Trophoblast cell (in vitro differentiated cells and primary cell): ENCODE measurements around the gene CTTN. TPM values are rescaled to one million over a fixed set of nuclear protein-coding genes. Genes with fewer than 3 reads are reported as not detected.

Experiments
- DNase-seq, 2 donors: peaks; one replicate each; pipeline ENCODE4 v3.0.0-alpha.2; 2016
- H2AFZ ChIP-seq: 2 replicates; pipeline ENCODE4 v1.6.1; 2013; ENCODE audit warnings: low read length, moderate library complexity, mild to moderate bottlenecking; ENCODE audit not compliant: insufficient read depth, poor library complexity
- H2AK5ac ChIP-seq: 2 replicates; pipeline ENCODE4 v1.6.1; 2013; ENCODE audit warnings: mild to moderate bottlenecking, low read length
- H2BK120ac ChIP-seq: 2 replicates; pipeline ENCODE4 v1.6.1; 2013; ENCODE audit warnings: low read length, mild to moderate bottlenecking, moderate library complexity; ENCODE audit not compliant: insufficient read depth, poor library complexity
- H2BK12ac ChIP-seq: 2 replicates; pipeline ENCODE4 v1.6.1; 2013; ENCODE audit warnings: mild to moderate bottlenecking, low read length, moderate library complexity
- H2BK5ac ChIP-seq: 2 replicates; pipeline ENCODE4 v1.6.1; 2013; ENCODE audit warnings: low read length, low read depth, moderate library complexity, mild to moderate bottlenecking; ENCODE audit not compliant: poor library complexity
- H3K14ac ChIP-seq: 2 replicates; pipeline ENCODE4 v1.6.1; 2013; ENCODE audit warnings: mild to moderate bottlenecking, low read length
- H3K18ac ChIP-seq: 2 replicates; pipeline ENCODE4 v1.6.1; 2013; ENCODE audit warnings: mild to moderate bottlenecking, low read length
- H3K23ac ChIP-seq: 2 replicates; pipeline ENCODE4 v1.6.1; 2013; ENCODE audit warnings: low read length
- H3K27ac ChIP-seq: 2 replicates; pipeline ENCODE4 v1.5.1; 2013; ENCODE audit warnings: low read depth, mild to moderate bottlenecking, inconsistent platforms, low read length, moderate library complexity
- H3K27me3 ChIP-seq: 2 replicates; pipeline ENCODE4 v1.6.1; 2013; ENCODE audit warnings: inconsistent platforms, mild to moderate bottlenecking, low read length, moderate library complexity; ENCODE audit not compliant: insufficient read depth
- H3K36me3 ChIP-seq, 2 experiments: 1 replicate in 1 of 2; 2 replicates in 1 of 2; pipeline ENCODE4 v1.6.1; 2013; ENCODE audit warnings: low read length in 2 of 2, mild to moderate bottlenecking in 2 of 2, moderate library complexity in 1 of 2; ENCODE audit not compliant: insufficient read depth in 2 of 2, control insufficient read depth in 1 of 2
- H3K4ac ChIP-seq: 2 replicates; pipeline ENCODE4 v1.6.1; 2013; ENCODE audit warnings: low read depth, mild to moderate bottlenecking, low read length, moderate library complexity
- H3K4me1 ChIP-seq, 2 experiments: 1 replicate in 1 of 2; 2 replicates in 1 of 2; pipeline ENCODE4 v1.6.1; 2013; ENCODE audit warnings: low read length in 2 of 2, mild to moderate bottlenecking in 2 of 2, moderate library complexity in 1 of 2; ENCODE audit not compliant: insufficient read depth in 2 of 2, control insufficient read depth in 1 of 2
- H3K4me2 ChIP-seq: 2 replicates; pipeline ENCODE4 v1.6.1; 2013; ENCODE audit warnings: inconsistent platforms, mild to moderate bottlenecking, low read length, moderate library complexity
- H3K4me3 ChIP-seq: 2 replicates; pipeline ENCODE4 v1.5.1; 2013; ENCODE audit warnings: mild to moderate bottlenecking, low read depth, low read length, inconsistent platforms
- H3K79me1 ChIP-seq: one replicate; pipeline ENCODE4 v1.6.1; 2013; ENCODE audit warnings: low read length
- H3K79me2 ChIP-seq: 2 replicates; pipeline ENCODE4 v1.6.1; 2013; ENCODE audit warnings: low read length, mild to moderate bottlenecking; ENCODE audit not compliant: control insufficient read depth, insufficient read depth, poor library complexity
- H3K9ac ChIP-seq: 2 replicates; pipeline ENCODE4 v1.6.1; 2013; ENCODE audit warnings: mild to moderate bottlenecking, low read length
- H3K9me3 ChIP-seq: 2 replicates; pipeline ENCODE4 v1.6.1; 2013; ENCODE audit warnings: low read depth, mild to moderate bottlenecking, control low read depth, inconsistent platforms, low read length; ENCODE audit not compliant: insufficient read depth
- H4K12ac ChIP-seq: 2 replicates; pipeline ENCODE4 v1.6.1; 2013; ENCODE audit warnings: low read depth, mild to moderate bottlenecking, low read length, moderate library complexity
- H4K8ac ChIP-seq: 2 replicates; pipeline ENCODE4 v1.6.1; 2013; ENCODE audit warnings: low read depth, mild to moderate bottlenecking, low read length, moderate library complexity
- H4K91ac ChIP-seq: one replicate; pipeline ENCODE4 v1.6.1; 2013; ENCODE audit warnings: low read depth, mild to moderate bottlenecking, low read length, moderate library complexity
- WGBS: extraction: QIAGEN DNeasy Blood & Tissue Kit; methylation state at CpG from one replicate; pipeline ENCODE4 v1.1.7; 2013; ENCODE audit warnings: missing lambda C conversion rate; ENCODE audit not compliant: insufficient read length, insufficient coverage; ENCODE audit errors: extremely low coverage; 5-methylcytosine and 5-hydroxymethylcytosine counted together
- polyA plus RNA-seq: library from polyadenylated mRNA; stranded (reverse); fragments of 200-250 nt; gene quantifications from 2 replicates; pipeline ENCODE4 v1.2.3, GENCODE V29; 2013

CTTN gene
- 197 and 199 TPM in 2 replicates for polyA plus RNA-seq

DNA sequence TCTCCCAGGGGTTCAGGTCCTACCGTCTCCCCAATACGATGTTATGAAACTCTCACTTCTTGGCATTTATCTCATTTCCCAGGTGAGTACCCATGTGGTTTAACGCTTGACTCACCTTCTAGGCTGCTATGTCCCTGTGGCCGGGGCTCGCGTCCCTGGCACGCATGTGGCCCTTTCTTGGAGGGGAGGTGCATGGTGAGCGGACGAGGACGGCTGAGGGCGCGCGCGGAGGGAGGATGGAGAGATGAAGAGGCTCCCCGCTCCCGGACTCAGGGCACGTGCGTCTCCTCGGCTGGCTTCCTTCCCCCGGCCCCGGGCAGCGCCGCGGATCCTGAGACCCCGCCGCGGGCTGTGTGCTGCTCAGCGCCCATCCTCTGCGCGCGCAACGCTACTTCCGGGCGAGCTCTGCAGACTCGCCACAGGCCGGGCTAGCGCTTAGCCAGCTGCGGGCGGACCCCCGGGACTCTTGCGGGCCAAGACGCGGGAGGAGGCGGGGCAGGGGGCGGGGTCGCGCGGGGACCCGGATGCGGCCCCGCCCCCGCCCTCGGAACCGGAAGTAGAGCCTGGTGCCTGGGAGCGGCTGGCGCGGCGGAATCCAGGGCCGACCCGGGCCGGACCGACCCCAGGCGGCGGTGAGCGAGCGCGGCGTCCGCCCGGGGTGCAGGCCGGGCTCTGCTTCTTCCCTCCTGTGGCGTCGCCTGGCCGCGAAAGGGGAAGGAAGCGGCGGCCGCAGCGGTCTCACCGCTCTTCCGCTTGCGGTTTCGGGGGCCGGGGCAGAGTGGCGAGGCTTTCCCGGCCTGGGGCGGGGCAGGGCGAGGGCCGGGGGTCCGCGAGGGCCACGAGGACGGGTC, at the start of gene CTTN:
CTTN (plus strand) TSS at position 547 of the 851 bp plus-strand sequence. CDS start 8,769 bp downstream, outside the sequence.
- no peak within 1 kb of the TSS for H2BK12ac ChIP-seq
- peak; percentile 90 to 91 for DNase-seq

DNA sequence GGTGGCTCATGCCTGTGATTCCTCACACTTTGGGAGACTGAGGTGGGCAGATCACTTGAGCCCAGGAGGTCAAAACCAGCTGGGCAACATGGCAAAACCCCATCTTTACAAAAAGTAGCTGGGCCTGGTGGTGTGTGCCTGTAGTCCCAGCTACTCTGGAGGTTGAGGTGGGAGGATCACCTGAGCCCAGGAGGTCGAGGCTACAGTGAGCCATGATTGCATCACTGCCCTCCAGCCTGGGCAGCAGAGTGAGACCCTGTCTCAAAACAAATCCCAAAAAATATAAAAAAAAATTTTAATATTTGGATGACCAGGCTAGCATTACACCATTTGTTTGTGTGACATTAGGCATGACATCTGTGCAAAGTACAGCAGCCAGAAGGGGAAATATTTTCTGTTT, 49.7 kb upstream of the CTTN start:
- DNase-seq, result no peak

More for the DNA sequence above, at the start of gene CTTN:
- no peak within 1 kb of the TSS for H3K23ac ChIP-seq
- peaks cover 2 to 10% of the 10 kb centered on the region in 2 experiments for H3K36me3 ChIP-seq
- H4K12ac ChIP-seq, result peak within 1 kb of the TSS; percentile 79
- H2BK5ac ChIP-seq, result peak within 1 kb of the TSS; percentile 92
- peaks cover 16% of the 10 kb centered on the region for H3K79me1 ChIP-seq
- peak within 1 kb of the TSS; percentile 50 for H2AFZ ChIP-seq
- H2AK5ac ChIP-seq, result peak within 1 kb of the TSS; percentile 86
- peak within 1 kb of the TSS; percentile 99 for H3K4me3 ChIP-seq
- peak within 1 kb of the TSS; percentile 99 for H3K9ac ChIP-seq
- H3K18ac ChIP-seq, result peak within 1 kb of the TSS; percentile 87
- peaks cover 12 to 18% of the 10 kb centered on the region in 2 experiments for H3K4me1 ChIP-seq
- H3K27ac ChIP-seq, result peak within 1 kb of the TSS; percentile 85
- H3K4ac ChIP-seq, result peak within 1 kb of the TSS; percentile 100
- WGBS, result no CpG with 5 or more reads among the region's 93 CpGs
- H2BK120ac ChIP-seq, result peak within 1 kb of the TSS; percentile 92
- H4K91ac ChIP-seq, result peak within 1 kb of the TSS; percentile 94
- peak within 1 kb of the TSS; percentile 81 for H3K4me2 ChIP-seq
- H4K8ac ChIP-seq, result peak within 1 kb of the TSS; percentile 82
- peaks cover 26% of the 10 kb centered on the region for H3K79me2 ChIP-seq
- H3K14ac ChIP-seq, result peak within 1 kb of the TSS; percentile 87
- H3K27me3 ChIP-seq, result no peaks in the 10 kb centered on the region
- no peaks in the 10 kb centered on the region for H3K9me3 ChIP-seq

DNA sequence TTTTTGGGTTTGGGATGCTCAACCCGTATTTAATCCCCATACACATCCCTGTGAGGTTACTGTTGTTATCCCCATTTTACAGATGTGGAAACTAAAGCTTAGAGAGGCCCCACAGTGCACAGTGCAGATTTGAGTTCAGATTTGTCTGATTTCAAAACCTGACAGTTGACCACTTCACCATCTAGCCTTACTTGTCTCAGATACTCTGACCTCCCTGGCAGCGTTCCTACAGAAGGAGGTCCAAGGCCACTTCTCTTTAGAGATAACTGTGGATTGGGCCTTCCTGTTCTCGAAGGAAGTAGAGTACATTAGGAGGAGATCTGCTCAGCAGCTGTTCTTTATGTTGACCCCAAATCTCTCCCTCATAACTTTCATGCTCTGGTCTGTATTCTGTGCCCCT, 46.7 kb upstream of the CTTN start:
- Histone ChIP-seq H4K8ac (no peak overlapping the region), H3K9ac (no peak overlapping the region), H3K4me1 (no peaks in the 10 kb centered on the region), H3K79me2 (no peaks in the 10 kb centered on the region), H3K4me2 (no peak overlapping the region), H3K14ac (no peak overlapping the region), H3K9me3 (no peaks in the 10 kb centered on the region), H3K79me1 (no peaks in the 10 kb centered on the region), H4K12ac (no peak overlapping the region), H4K91ac (no peak overlapping the region), H3K4me3 (no peak overlapping the region), H3K4ac (no peak overlapping the region), H2AK5ac (no peak overlapping the region), H3K23ac (no peak overlapping the region), H2BK5ac (no peak overlapping the region), H3K27me3 (no peaks in the 10 kb centered on the region), H3K36me3 (peaks cover 39 to 55% of the 10 kb centered on the region in 2 experiments), H3K18ac (no peak overlapping the region), H2BK120ac (no peak overlapping the region), H3K27ac (no peak overlapping the region), H2BK12ac (no peak overlapping the region), H2AFZ (no peak overlapping the region)
- no peak for DNase-seq
- WGBS, result no CpG with 5 or more reads among the region's 3 CpGs

More for the DNA sequence above, 49.7 kb upstream of the CTTN start:
- H3K4me1 ChIP-seq, result no peaks in the 10 kb centered on the region
- no peak overlapping the region for H4K12ac ChIP-seq
- H3K79me1 ChIP-seq, result no peaks in the 10 kb centered on the region
- no peak overlapping the region for H3K4me3 ChIP-seq
- no peaks in the 10 kb centered on the region for H3K79me2 ChIP-seq
- no CpG with 5 or more reads among the region's 1 CpG for WGBS
- no peaks in the 10 kb centered on the region for H3K27me3 ChIP-seq
- H4K91ac ChIP-seq, result no peak overlapping the region
- no peak overlapping the region for H2AK5ac ChIP-seq
- H3K36me3 ChIP-seq, result peaks cover 35 to 50% of the 10 kb centered on the region in 2 experiments
- H4K8ac ChIP-seq, result no peak overlapping the region
- H3K18ac ChIP-seq, result no peak overlapping the region
- H3K4ac ChIP-seq, result no peak overlapping the region
- no peak overlapping the region for H2BK12ac ChIP-seq
- no peak overlapping the region for H2AFZ ChIP-seq
- H2BK5ac ChIP-seq, result no peak overlapping the region
- no peak overlapping the region for H3K27ac ChIP-seq
- H3K14ac ChIP-seq, result no peak overlapping the region
- H3K9me3 ChIP-seq, result no peaks in the 10 kb centered on the region
- H3K23ac ChIP-seq, result no peak overlapping the region
- no peak overlapping the region for H2BK120ac ChIP-seq
- no peak overlapping the region for H3K4me2 ChIP-seq
- H3K9ac ChIP-seq, result no peak overlapping the region

DNA sequence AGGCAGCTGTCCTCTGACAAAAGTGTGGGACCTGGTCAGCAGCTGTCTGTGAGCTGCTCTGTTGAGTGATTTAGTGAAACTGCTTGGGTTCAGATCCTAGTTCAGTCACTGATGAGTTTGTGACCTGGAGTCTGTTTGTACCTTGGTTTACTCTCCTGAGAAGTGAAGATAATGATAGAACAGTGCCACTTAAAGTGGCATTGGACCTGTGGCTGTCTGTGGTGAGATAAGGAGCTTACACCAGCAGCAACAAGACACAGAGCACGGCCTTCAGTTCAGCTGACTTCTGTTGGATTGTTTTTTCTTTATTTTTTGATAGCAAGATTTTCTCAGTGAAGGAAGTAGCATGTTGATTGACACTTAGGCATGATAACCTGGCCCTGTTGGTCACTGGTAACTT, 46.2 kb upstream of the CTTN start:
- no peak overlapping the region for H2BK12ac ChIP-seq
- no peak overlapping the region for H3K14ac ChIP-seq
- no peak overlapping the region for H4K8ac ChIP-seq
- H3K79me2 ChIP-seq, result no peaks in the 10 kb centered on the region
- no peak overlapping the region for H2BK5ac ChIP-seq
- H3K36me3 ChIP-seq, result peaks cover 43 to 60% of the 10 kb centered on the region in 2 experiments
- H3K4me2 ChIP-seq, result no peak overlapping the region
- no peaks in the 10 kb centered on the region for H3K4me1 ChIP-seq
- H3K18ac ChIP-seq, result no peak overlapping the region
- H2AFZ ChIP-seq, result no peak overlapping the region
- H4K91ac ChIP-seq, result no peak overlapping the region
- no peak overlapping the region for H3K4me3 ChIP-seq
- no peak overlapping the region for H3K27ac ChIP-seq
- H3K79me1 ChIP-seq, result no peaks in the 10 kb centered on the region
- H3K9ac ChIP-seq, result no peak overlapping the region
- no peak overlapping the region for H3K23ac ChIP-seq
- DNase-seq, result no peak
- no peak overlapping the region for H2AK5ac ChIP-seq
- H2BK120ac ChIP-seq, result no peak overlapping the region
- H3K4ac ChIP-seq, result no peak overlapping the region
- no peaks in the 10 kb centered on the region for H3K9me3 ChIP-seq
- WGBS, result no CpG with 5 or more reads among the region's 1 CpG
- H4K12ac ChIP-seq, result no peak overlapping the region
- H3K27me3 ChIP-seq, result no peaks in the 10 kb centered on the region
